ENCODE results near the gene SH3D19. TPM values are rescaled to one million over a fixed set of nuclear protein-coding genes. Genes with fewer than 3 reads are reported as not detected.

The SH3D19 gene
- total and polyA plus RNA-seq, 3 experiments from 2014 or later: not detected

GRCh38 chr4:151182455-151182996 lies 142.9 kb downstream of the SH3D19 start:
- Mint-ChIP-seq H3K4me1 (no peaks in the 10 kb centered on the region), H3K27me3 (peaks cover 10 to 25% of the 10 kb centered on the region in 2 donors), H3K27ac (no peak overlapping the region), H3K9me3 (no peaks in the 10 kb centered on the region), H3K4me3 (no peak overlapping the region), H3K36me3 (no peaks in the 10 kb centered on the region)
- POLR2A ChIA-PET: no interaction called here
- H3K4me1 ChIP-seq (ENCODE audit: insufficient read depth, low read length): no peaks in the 10 kb centered on the region
- no peak overlapping the region for H3K27ac ChIP-seq (ENCODE audit: low read depth, low read length)
- no peak for DNase-seq
- no peaks in the 10 kb centered on the region for H3K9me3 ChIP-seq (ENCODE audit: low read length)
- no peaks in the 10 kb centered on the region for H3K36me3 ChIP-seq (ENCODE audit: insufficient read depth, low read length)
- no peak overlapping the region for H3K4me3 ChIP-seq (ENCODE audit: low read length)
- CTCF ChIA-PET: no interaction called here
- H3K27me3 ChIP-seq (ENCODE audit: insufficient read depth, low read length, poor library complexity, severe bottlenecking): no peaks in the 10 kb centered on the region

- Mint-ChIP-seq H3K4me3 (no peak overlapping the region), H3K27ac (no peak overlapping the region), H3K9me3 (no peaks in the 10 kb centered on the region), H3K36me3 (no peaks in the 10 kb centered on the region), H3K4me1 (no peaks in the 10 kb centered on the region), H3K27me3 (peaks cover 10 to 20% of the 10 kb centered on the region in 2 donors)
- POLR2A ChIA-PET: no interaction called here
- DNase-seq: no peak
- H3K36me3 ChIP-seq (ENCODE audit: insufficient read depth, low read length): no peaks in the 10 kb centered on the region
- no peaks in the 10 kb centered on the region for H3K9me3 ChIP-seq (ENCODE audit: low read length)
- CTCF ChIA-PET: no interaction called here
- H3K4me3 ChIP-seq (ENCODE audit: low read length): no peak overlapping the region
- H3K4me1 ChIP-seq (ENCODE audit: insufficient read depth, low read length): no peaks in the 10 kb centered on the region
- no peak overlapping the region for H3K27ac ChIP-seq (ENCODE audit: low read depth, low read length)
- no peaks in the 10 kb centered on the region for H3K27me3 ChIP-seq (ENCODE audit: insufficient read depth, low read length, poor library complexity, severe bottlenecking)
These were observed 148.7 kb downstream of the SH3D19 start for GRCh38 chr4:151176685-151177084.

- no peaks in the 10 kb centered on the region for H3K4me1 ChIP-seq (ENCODE audit: insufficient read depth, low read length)
- ChIA-PET CTCF (no interaction called here), POLR2A (no interaction called here)
- H3K4me1 Mint-ChIP-seq: no peaks in the 10 kb centered on the region
- H3K27me3 Mint-ChIP-seq: peaks cover 10 to 13% of the 10 kb centered on the region in 2 donors
- H3K4me3 ChIP-seq (ENCODE audit: low read length): no peak overlapping the region
- H3K27ac ChIP-seq (ENCODE audit: low read depth, low read length): no peak overlapping the region
- H3K36me3 Mint-ChIP-seq: no peaks in the 10 kb centered on the region
- H3K9me3 Mint-ChIP-seq: no peaks in the 10 kb centered on the region
- no peak for DNase-seq
- no peaks in the 10 kb centered on the region for H3K27me3 ChIP-seq (ENCODE audit: insufficient read depth, low read length, poor library complexity, severe bottlenecking)
- H3K4me3 Mint-ChIP-seq: no peak overlapping the region
- H3K27ac Mint-ChIP-seq: no peak overlapping the region
- H3K36me3 ChIP-seq (ENCODE audit: insufficient read depth, low read length): no peaks in the 10 kb centered on the region
- no peaks in the 10 kb centered on the region for H3K9me3 ChIP-seq (ENCODE audit: low read length)
These were observed 149.4 kb downstream of the SH3D19 start for GRCh38 chr4:151175754-151176631.

GRCh38 chr4:151175233-151175632 lies 150.2 kb downstream of the SH3D19 start:
- Mint-ChIP-seq H3K9me3 (no peaks in the 10 kb centered on the region), H3K4me3 (no peak overlapping the region), H3K36me3 (no peaks in the 10 kb centered on the region), H3K27ac (no peak overlapping the region), H3K4me1 (no peaks in the 10 kb centered on the region), H3K27me3 (peaks cover 9 to 12% of the 10 kb centered on the region in 2 donors)
- ChIA-PET POLR2A (no interaction called here), CTCF (no interaction called here)
- Histone ChIP-seq H3K27ac (ENCODE audit: low read depth, low read length) (no peak overlapping the region), H3K27me3 (ENCODE audit: insufficient read depth, low read length, poor library complexity, severe bottlenecking) (no peaks in the 10 kb centered on the region), H3K9me3 (ENCODE audit: low read length) (no peaks in the 10 kb centered on the region), H3K4me1 (ENCODE audit: insufficient read depth, low read length) (no peaks in the 10 kb centered on the region), H3K4me3 (ENCODE audit: low read length) (no peak overlapping the region), H3K36me3 (ENCODE audit: insufficient read depth, low read length) (no peaks in the 10 kb centered on the region)
- no peak for DNase-seq

- no peaks in the 10 kb centered on the region for H3K27me3 ChIP-seq (ENCODE audit: insufficient read depth, low read length, poor library complexity, severe bottlenecking)
- Mint-ChIP-seq H3K4me1 (no peaks in the 10 kb centered on the region), H3K36me3 (no peaks in the 10 kb centered on the region), H3K27me3 (peaks cover 9 to 12% of the 10 kb centered on the region in 2 donors), H3K27ac (no peak overlapping the region), H3K4me3 (no peak overlapping the region), H3K9me3 (no peaks in the 10 kb centered on the region)
- H3K4me3 ChIP-seq (ENCODE audit: low read length): no peak overlapping the region
- no peaks in the 10 kb centered on the region for H3K36me3 ChIP-seq (ENCODE audit: insufficient read depth, low read length)
- CTCF ChIA-PET: no interaction called here
- DNase-seq: no peak
- H3K27ac ChIP-seq (ENCODE audit: low read depth, low read length): no peak overlapping the region
- no peaks in the 10 kb centered on the region for H3K4me1 ChIP-seq (ENCODE audit: insufficient read depth, low read length)
- no peaks in the 10 kb centered on the region for H3K9me3 ChIP-seq (ENCODE audit: low read length)
- POLR2A ChIA-PET: no interaction called here
These were observed 150.6 kb downstream of the SH3D19 start for GRCh38 chr4:151174784-151175183.

GRCh38 chr4:151173871-151174270 lies 151.5 kb downstream of the SH3D19 start:
- no peak overlapping the region for H3K27ac ChIP-seq (ENCODE audit: low read depth, low read length)
- POLR2A ChIA-PET: no interaction called here
- Mint-ChIP-seq H3K4me3 (no peak overlapping the region), H3K9me3 (no peaks in the 10 kb centered on the region), H3K4me1 (no peaks in the 10 kb centered on the region), H3K27me3 (peaks cover 13 to 18% of the 10 kb centered on the region in 2 donors), H3K36me3 (no peaks in the 10 kb centered on the region), H3K27ac (no peak overlapping the region)
- H3K4me3 ChIP-seq (ENCODE audit: low read length): no peak overlapping the region
- H3K27me3 ChIP-seq (ENCODE audit: insufficient read depth, low read length, poor library complexity, severe bottlenecking): no peaks in the 10 kb centered on the region
- CTCF ChIA-PET: no interaction called here
- H3K36me3 ChIP-seq (ENCODE audit: insufficient read depth, low read length): no peaks in the 10 kb centered on the region
- no peaks in the 10 kb centered on the region for H3K4me1 ChIP-seq (ENCODE audit: insufficient read depth, low read length)
- no peak for DNase-seq
- H3K9me3 ChIP-seq (ENCODE audit: low read length): no peaks in the 10 kb centered on the region

GRCh38 chr4:151169900-151170299 lies 155.5 kb downstream of the SH3D19 start:
- no peaks in the 10 kb centered on the region for H3K9me3 ChIP-seq (ENCODE audit: low read length)
- H3K27me3 Mint-ChIP-seq: peaks cover 21 to 41% of the 10 kb centered on the region in 2 donors
- H3K9me3 Mint-ChIP-seq: no peaks in the 10 kb centered on the region
- no peak overlapping the region for H3K4me3 ChIP-seq (ENCODE audit: low read length)
- CTCF ChIA-PET: no interaction called here
- no peak overlapping the region for H3K4me3 Mint-ChIP-seq
- H3K27ac ChIP-seq (ENCODE audit: low read depth, low read length): no peak overlapping the region
- H3K4me1 ChIP-seq (ENCODE audit: insufficient read depth, low read length): no peaks in the 10 kb centered on the region
- DNase-seq: no peak
- POLR2A ChIA-PET: no interaction called here
- H3K36me3 ChIP-seq (ENCODE audit: insufficient read depth, low read length): no peaks in the 10 kb centered on the region
- no peak overlapping the region for H3K27ac Mint-ChIP-seq
- H3K27me3 ChIP-seq (ENCODE audit: insufficient read depth, low read length, poor library complexity, severe bottlenecking): no peaks in the 10 kb centered on the region
- no peaks in the 10 kb centered on the region for H3K36me3 Mint-ChIP-seq
- H3K4me1 Mint-ChIP-seq: no peaks in the 10 kb centered on the region

- H3K27me3 ChIP-seq (ENCODE audit: insufficient read depth, low read length, poor library complexity, severe bottlenecking): no peaks in the 10 kb centered on the region
- no peaks in the 10 kb centered on the region for H3K4me1 Mint-ChIP-seq
- H3K4me3 Mint-ChIP-seq: no peak overlapping the region
- DNase-seq: no peak
- H3K27ac ChIP-seq (ENCODE audit: low read depth, low read length): no peak overlapping the region
- ChIA-PET POLR2A (no interaction called here), CTCF (no interaction called here)
- H3K27me3 Mint-ChIP-seq: peaks cover 23 to 41% of the 10 kb centered on the region in 2 donors
- no peaks in the 10 kb centered on the region for H3K36me3 Mint-ChIP-seq
- H3K9me3 ChIP-seq (ENCODE audit: low read length): no peaks in the 10 kb centered on the region
- H3K36me3 ChIP-seq (ENCODE audit: insufficient read depth, low read length): no peaks in the 10 kb centered on the region
- no peak overlapping the region for H3K27ac Mint-ChIP-seq
- no peak overlapping the region for H3K4me3 ChIP-seq (ENCODE audit: low read length)
- no peaks in the 10 kb centered on the region for H3K4me1 ChIP-seq (ENCODE audit: insufficient read depth, low read length)
- no peaks in the 10 kb centered on the region for H3K9me3 Mint-ChIP-seq
These were observed 156.2 kb downstream of the SH3D19 start for GRCh38 chr4:151169223-151169622.

All from CD8-positive, alpha-beta memory T cell (primary cell).